GM18498 (cell line): Measurements from ENCODE around the gene NSFL1C.
"Not testable (repeated sequence)": the region's sequence is repeated elsewhere in the genome, so short reads cannot be mapped to it uniquely, and the experiment has no call there.

ENCODE experiments used
- ATAC-seq: cut with Tn5 transposase; IDR thresholded peaks from one replicate; pipeline ENCODE4 v1.9.1; 2021; ENCODE audit warnings: mild to moderate bottlenecking, moderate library complexity; ENCODE audit not compliant: unreplicated experiment

The NSFL1C gene

GRCh38 chr20:1427457-1428054, 39.1 kb downstream of the NSFL1C start:
- ATAC-seq: no peak

- ATAC-seq: no peak
These were observed 40.3 kb downstream of the NSFL1C start for GRCh38 chr20:1426231-1426849.

GRCh38 chr20:1424336-1424735, 42.3 kb downstream of the NSFL1C start:
- ATAC-seq: no peak

GRCh38 chr20:1423625-1424106, 43.0 kb downstream of the NSFL1C start:
- no peak for ATAC-seq

- no peak for ATAC-seq
These were observed 43.4 kb downstream of the NSFL1C start for GRCh38 chr20:1423206-1423605.

- ATAC-seq: no peak
These were observed 43.9 kb downstream of the NSFL1C start for GRCh38 chr20:1422753-1423152.

- ATAC-seq: no peak
These were observed 46.6 kb downstream of the NSFL1C start for GRCh38 chr20:1420066-1420465.

GRCh38 chr20:1418350-1418749, 48.3 kb downstream of the NSFL1C start:
- ATAC-seq: no peak

GRCh38 chr20:1417790-1418189, 48.9 kb downstream of the NSFL1C start:
- no peak for ATAC-seq

- no peak for ATAC-seq
These were observed 49.4 kb downstream of the NSFL1C start for GRCh38 chr20:1417273-1417672.

GRCh38 chr20:1415667-1416468, 50.8 kb downstream of the NSFL1C start:
- ATAC-seq: no peak

GRCh38 chr20:1414982-1415381, 51.7 kb downstream of the NSFL1C start:
- ATAC-seq: no peak

- no peak for ATAC-seq
These were observed 60.8 kb downstream of the NSFL1C start for GRCh38 chr20:1405801-1406200.

GRCh38 chr20:1403624-1404023, 63.0 kb downstream of the NSFL1C start:
- no peak for ATAC-seq

GRCh38 chr20:1402149-1402548, 64.5 kb downstream of the NSFL1C start:
- no peak for ATAC-seq

GRCh38 chr20:1401451-1401907, 65.2 kb downstream of the NSFL1C start:
- no peak for ATAC-seq

- ATAC-seq: not testable (repeated sequence)
These were observed 66.8 kb downstream of the NSFL1C start for GRCh38 chr20:1399678-1400366.

GRCh38 chr20:1398185-1398584, 68.5 kb downstream of the NSFL1C start:
- ATAC-seq: not testable (repeated sequence)

- ATAC-seq: no peak
These were observed 68.9 kb downstream of the NSFL1C start for GRCh38 chr20:1397710-1398109.

- no peak for ATAC-seq
These were observed 69.9 kb downstream of the NSFL1C start for GRCh38 chr20:1396702-1397101.

GRCh38 chr20:1396264-1396663, 70.4 kb downstream of the NSFL1C start:
- ATAC-seq: no peak
